Heart left ventricle (tissue), 16 donors: Measurements from ENCODE around the gene SIN3B. TPM values are rescaled to one million over a fixed set of nuclear protein-coding genes. Genes with fewer than 3 reads are reported as not detected.

Experiments used
- ATAC-seq, 4 donors: fragments of 200-7000 bp; cut with Tn5 transposase; one replicate each; pipeline ENCODE4 v1.9.1; 2020 to 2022; ENCODE audit warnings: moderate library complexity in 4 of 4, mild to moderate bottlenecking in 3 of 4, moderate number of reproducible peaks in 1 of 4
- DNase-seq, 5 donors: peaks; one replicate each; pipeline ENCODE4 v3.0.0-alpha.2; 2020
- H3K27ac ChIP-seq, 12 donors: fragments of 200-600 bp; sonication (generic) in 4 of 12; one replicate each; pipeline versions ENCODE4 v1.5.0 to v1.8.0; 2016 to 2022; ENCODE audit warnings: mild to moderate bottlenecking in 2 of 12
- H3K27me3 ChIP-seq, 9 donors: fragments of 200-600 bp; sonication (generic) in 2 of 9; one replicate each; pipeline versions ENCODE4 v1.5.1 to v1.8.0; 2016 to 2022; ENCODE audit warnings: mild to moderate bottlenecking in 3 of 9
- H3K36me3 ChIP-seq, 9 donors: fragments of 200-600 bp; sonication (generic) in 2 of 9; one replicate each; pipeline versions ENCODE4 v1.5.0 to v1.8.0; 2018 to 2022; ENCODE audit warnings: mild to moderate bottlenecking in 2 of 9
- H3K4me1 ChIP-seq, 12 donors: fragments of 200-600 bp; sonication (generic) in 4 of 12; one replicate each; pipeline versions ENCODE4 v1.5.0 to v1.8.0; 2016 to 2022; ENCODE audit warnings: mild to moderate bottlenecking in 3 of 12
- H3K4me3 ChIP-seq, 12 donors: fragments of 200-600 bp; sonication (generic) in 4 of 12; one replicate each; pipeline versions ENCODE4 v1.5.0 to v1.8.0; 2017 to 2022; ENCODE audit warnings: mild to moderate bottlenecking in 9 of 12, moderate library complexity in 4 of 12
- H3K9me3 ChIP-seq, 12 donors: fragments of 200-600 bp; sonication (generic) in 4 of 12; one replicate each; pipeline versions ENCODE4 v1.5.0 to v1.8.0; 2016 to 2022; ENCODE audit warnings: mild to moderate bottlenecking in 1 of 12
- POLR2A ChIP-seq, 2 donors: fragments of 450-650 bp; IDR thresholded peaks; one replicate each; pipeline ENCODE4 v1.6.1; 2017; ENCODE audit warnings: antibody characterized with exemption in 2 of 2, mild to moderate bottlenecking in 2 of 2, moderate library complexity in 2 of 2
- WGBS, 4 donors: extraction: QIAGEN DNeasy Blood & Tissue Kit in 2 of 4; methylation state at CpG; one replicate each; pipeline versions ENCODE4 v1.1.5 to v1.1.7; 2013 to 2018; 5-methylcytosine and 5-hydroxymethylcytosine counted together
- intact Hi-C, 10 donors: fragments of 100-400 bp; cut with DNase I; formaldehyde crosslinking; loops; one replicate each; pipeline versions ENCODE4 v1.11.1 to v1.14.2; 2022
- polyA plus RNA-seq, 2 donors: library from polyadenylated mRNA; stranded (reverse); fragments of 200-250 nt; gene quantifications; one replicate each; pipeline ENCODE4 v1.2.3, GENCODE V29; 2013
- total RNA-seq, 9 donors: library from RNA; depleted of rRNA in 2 of 9; stranded (reverse); fragments of >200 nt in 2 of 9; fragmentation: NEBNext Ultra II Directional in 3 of 9; extraction: Animal tissue kit (Norgen Biotek cat#: 25700) in 3 of 9; gene quantifications; one replicate each; pipeline versions ENCODE4 v1.1.0 to v1.2.4, GENCODE V29; 2016 to 2023
- TF ChIP-seq, protein P1 (sequence below), 12 donors: fragments of 200-600 bp; sonication (generic) in 4 of 12; IDR thresholded peaks; one replicate each; pipeline versions ENCODE4 v1.5.0 to v1.8.0; 2018 to 2022; ENCODE audit warnings: antibody characterized with exemption in 12 of 12, mild to moderate bottlenecking in 5 of 12
- donor health status: ischemic (EF 13 %, LVEDD 7.1; RV severe dilation, severe dysfunction).
- donor health status: healthy with polysubstance abuse.
- donor health status: DM: no; HTN: yes; CAD: no.
- donor health status: DM: no; HTN: no; CAD: no.
- donor health status: ischemic (EF 25% LVEDD 6.9; RV normal size, moderate dysfunction).
- donor health status: ischemic (EF 25% LVEDD 5.7; RV mildly dilated, moderate dysfunction).
- donor health status: healthy.
- donor health status: DM: yes; HTN: yes; CAD: no.
- donor health status: ischemic (EF 35%, LVEDD 5.7; RV mildly dilated, moderate dysfunction).
- donor health status: nonischemic (EF 11% LVEDD 7.7; RV severe dilation, severe dysfunction).
- donor health status: DM: yes; HTN: yes; CAD: no.
- donor health status: PGD.
- donor health status: ischemic (EF 29% LVEDD 5.4; RV normal size, mild dysfunction).
- donor health status: nonischemic (EF 23%, LVEDD 6.1; RV moderate dilation, normal function).

Gene SIN3B
- total and polyA plus RNA-seq, 11 donors = 15.2 to 36.6 (median 24.6) TPM

DNA sequence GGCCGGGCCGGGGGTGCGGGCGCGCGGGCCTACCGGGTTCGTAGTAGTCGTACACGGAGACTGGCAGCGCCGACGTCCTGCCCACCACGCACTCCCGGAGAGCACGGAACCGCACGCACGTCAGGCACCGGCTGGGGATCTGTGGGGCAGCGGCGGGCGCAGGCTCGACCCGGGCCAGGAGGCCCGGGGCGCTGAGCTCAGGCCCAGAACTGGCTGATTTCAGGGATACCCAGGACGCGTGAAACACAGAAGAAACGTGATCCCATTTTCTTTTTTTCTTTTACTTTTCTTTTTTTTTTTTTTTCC is 68.6 kb downstream of the SIN3B start:
- ATAC-seq = peak in 1 of 4 donors; percentile 15
- intact Hi-C loops = loop anchor here in 6 of 10 donors (5.0 to 10.0 kb wide), 6 partner anchors 61 to 144 kb away; partner anchors contain the start of gene SIN3B (in 2 of the 6)

DNA sequence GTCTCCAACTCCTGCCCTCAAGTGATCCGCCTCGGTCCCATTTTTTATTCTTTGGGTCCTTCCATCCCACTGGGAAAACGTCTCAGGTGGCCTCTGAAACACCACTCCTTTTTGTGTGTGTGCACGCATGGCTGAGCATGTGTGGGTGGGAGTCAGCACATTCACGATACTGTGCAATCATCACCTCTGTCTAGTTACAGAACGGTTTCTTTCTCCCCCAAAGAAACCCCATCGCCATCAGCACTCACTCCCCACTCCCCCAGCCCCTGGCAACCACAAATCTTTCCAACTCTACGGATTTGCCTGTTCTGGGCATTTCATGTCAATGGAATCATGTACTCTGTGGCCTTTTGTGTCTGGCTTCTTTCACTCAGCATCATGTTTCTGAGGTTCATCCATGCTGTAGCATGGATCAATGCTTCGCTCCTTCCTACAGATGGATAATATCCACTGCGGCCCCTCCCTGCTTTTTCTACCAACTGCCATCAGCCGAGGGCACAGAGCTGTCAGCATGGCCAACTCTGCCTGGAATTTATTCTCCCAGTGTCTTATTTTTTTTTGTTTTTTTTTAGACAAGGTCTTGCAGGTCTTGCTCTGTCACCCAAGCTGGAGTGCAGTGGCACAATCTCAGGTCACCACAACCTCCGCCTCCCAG is 69.3 kb downstream of the SIN3B start:
- intact Hi-C loops = loop anchor here in 6 of 10 donors (5.0 to 10.0 kb wide), 6 partner anchors 61 to 144 kb away; partner anchors contain the start of gene SIN3B (in 2 of the 6)
- 91 to 92% (median 91%) methylated on average over 12 of the region's 12 CpGs for WGBS, 4 donors

More for the DNA sequence above, 68.6 kb downstream of the SIN3B start:
- peak overlapping the region; percentile 12 to 84 (median 62) for H3K4me3 ChIP-seq
- no peaks in the 10 kb centered on the region for H3K9me3 ChIP-seq
- H3K4me1 ChIP-seq = peaks cover 0 to 30% (median 9%) of the 10 kb centered on the region in 12 donors
- TF ChIP-seq, protein P1, sequence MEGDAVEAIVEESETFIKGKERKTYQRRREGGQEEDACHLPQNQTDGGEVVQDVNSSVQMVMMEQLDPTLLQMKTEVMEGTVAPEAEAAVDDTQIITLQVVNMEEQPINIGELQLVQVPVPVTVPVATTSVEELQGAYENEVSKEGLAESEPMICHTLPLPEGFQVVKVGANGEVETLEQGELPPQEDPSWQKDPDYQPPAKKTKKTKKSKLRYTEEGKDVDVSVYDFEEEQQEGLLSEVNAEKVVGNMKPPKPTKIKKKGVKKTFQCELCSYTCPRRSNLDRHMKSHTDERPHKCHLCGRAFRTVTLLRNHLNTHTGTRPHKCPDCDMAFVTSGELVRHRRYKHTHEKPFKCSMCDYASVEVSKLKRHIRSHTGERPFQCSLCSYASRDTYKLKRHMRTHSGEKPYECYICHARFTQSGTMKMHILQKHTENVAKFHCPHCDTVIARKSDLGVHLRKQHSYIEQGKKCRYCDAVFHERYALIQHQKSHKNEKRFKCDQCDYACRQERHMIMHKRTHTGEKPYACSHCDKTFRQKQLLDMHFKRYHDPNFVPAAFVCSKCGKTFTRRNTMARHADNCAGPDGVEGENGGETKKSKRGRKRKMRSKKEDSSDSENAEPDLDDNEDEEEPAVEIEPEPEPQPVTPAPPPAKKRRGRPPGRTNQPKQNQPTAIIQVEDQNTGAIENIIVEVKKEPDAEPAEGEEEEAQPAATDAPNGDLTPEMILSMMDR (IDR thresholded peaks at IDR 0.05) = no peak
- no peak for TF ChIP-seq POLR2A (IDR thresholded peaks at IDR 0.05)
- WGBS, 4 donors = 11 to 27% (median 20%) methylated on average over 20 to 30 of the region's 30 CpGs
- H3K27me3 ChIP-seq = peaks cover 0 to 26% (median 0%) of the 10 kb centered on the region in 9 donors
- peak overlapping the region; percentile 3 to 85 (median 78) for H3K27ac ChIP-seq
- H3K36me3 ChIP-seq = no peaks in the 10 kb centered on the region
- peak in 1 of 5 donors; percentile 62 for DNase-seq

DNA sequence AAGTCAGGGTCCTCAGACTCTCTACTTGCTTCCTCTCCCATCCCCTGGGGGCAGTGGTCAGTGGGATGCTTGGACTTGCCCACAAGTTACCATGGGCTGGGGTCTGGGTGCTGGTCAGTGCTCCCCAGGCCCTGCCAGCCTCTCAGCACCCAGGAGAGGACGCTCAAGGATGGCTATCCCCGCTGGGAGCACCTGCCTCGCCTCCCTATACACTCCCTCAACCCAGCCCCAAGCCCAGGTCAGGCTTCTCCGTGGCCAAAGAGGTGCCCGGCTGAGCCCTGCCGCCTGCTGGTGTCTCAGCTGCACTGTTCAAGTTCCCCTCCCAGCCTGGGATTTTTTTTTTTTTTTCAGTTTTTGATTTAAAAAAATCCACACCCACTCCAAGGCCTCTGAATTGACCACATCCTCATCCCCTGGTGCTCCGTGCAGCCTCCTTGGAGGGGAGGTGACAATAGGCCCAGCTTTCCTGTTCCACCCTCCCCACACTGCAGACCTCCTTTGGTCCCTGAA is 70.4 kb downstream of the SIN3B start:
- Histone ChIP-seq H3K4me3 (no peak overlapping the region), H3K36me3 (peaks cover 0 to 6% (median 0%) of the 10 kb centered on the region in 9 donors), H3K27ac (peak overlapping the region in 1 of 12 donors; percentile 34), H3K9me3 (no peaks in the 10 kb centered on the region), H3K4me1 (peaks cover 0 to 24% (median 9%) of the 10 kb centered on the region in 12 donors), H3K27me3 (peaks cover 0 to 13% (median 0%) of the 10 kb centered on the region in 9 donors)
- intact Hi-C loops = loop anchor here in 9 of 10 donors (5.0 to 10.0 kb wide), 7 partner anchors 62 to 143 kb away; partner anchors contain the start of gene SIN3B (in 2 of the 9)
- ATAC-seq = no peak
- DNase-seq = peak in 1 of 5 donors; percentile 77
- TF ChIP-seq, protein P1 (IDR thresholded peaks at IDR 0.05) = peak; percentile 24 to 63 (median 43)
- TF ChIP-seq POLR2A (IDR thresholded peaks at IDR 0.05) = no peak
- 29 to 50% (median 36%) methylated on average over 5 to 7 of the region's 7 CpGs for WGBS, 4 donors

More for the DNA sequence above, 69.3 kb downstream of the SIN3B start:
- peaks cover 0 to 3% (median 0%) of the 10 kb centered on the region in 9 donors for H3K36me3 ChIP-seq
- peak overlapping the region in 1 of 12 donors; percentile 61 for H3K4me3 ChIP-seq
- ATAC-seq = no peak
- peaks cover 0 to 20% (median 0%) of the 10 kb centered on the region in 9 donors for H3K27me3 ChIP-seq
- peak in 1 of 5 donors; percentile 18 for DNase-seq
- H3K4me1 ChIP-seq = peaks cover 0 to 26% (median 9%) of the 10 kb centered on the region in 12 donors
- no peak for TF ChIP-seq POLR2A (IDR thresholded peaks at IDR 0.05)
- TF ChIP-seq, protein P1 (IDR thresholded peaks at IDR 0.05) = no peak
- H3K9me3 ChIP-seq = no peaks in the 10 kb centered on the region
- H3K27ac ChIP-seq = peak overlapping the region in 1 of 12 donors; percentile 85
